ENCODE data around the gene ZNF260.

ZNF260 gene

DNA sequence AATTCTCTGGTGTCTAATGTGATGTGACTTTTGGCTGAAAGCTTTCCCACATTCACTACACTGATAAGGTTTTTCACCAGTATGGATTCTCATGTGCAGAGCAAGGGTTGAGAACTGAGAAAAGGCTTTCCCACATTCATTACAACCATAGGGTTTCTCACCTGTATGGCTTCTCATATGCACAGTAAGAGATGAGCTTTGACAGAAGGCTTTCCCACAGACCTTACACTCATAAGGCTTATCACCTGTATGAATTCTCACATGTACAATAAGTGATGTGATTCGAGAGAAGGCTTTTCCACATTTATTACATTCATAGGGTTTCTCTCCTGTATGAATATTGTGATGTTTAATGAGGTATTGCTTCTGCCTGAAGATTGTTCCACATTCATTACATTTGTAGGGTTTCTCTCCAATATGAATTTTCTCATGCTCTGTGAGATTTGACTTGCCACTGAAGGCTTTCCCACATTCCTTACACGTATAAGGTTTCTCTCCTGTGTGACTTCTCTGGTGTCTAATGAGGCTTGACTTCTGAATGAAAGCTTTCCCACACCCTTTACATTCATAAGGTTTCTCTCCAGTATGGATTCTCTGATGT lies 14.0 kb downstream of the ZNF260 start:
- TF ChIP-seq, protein P1, sequence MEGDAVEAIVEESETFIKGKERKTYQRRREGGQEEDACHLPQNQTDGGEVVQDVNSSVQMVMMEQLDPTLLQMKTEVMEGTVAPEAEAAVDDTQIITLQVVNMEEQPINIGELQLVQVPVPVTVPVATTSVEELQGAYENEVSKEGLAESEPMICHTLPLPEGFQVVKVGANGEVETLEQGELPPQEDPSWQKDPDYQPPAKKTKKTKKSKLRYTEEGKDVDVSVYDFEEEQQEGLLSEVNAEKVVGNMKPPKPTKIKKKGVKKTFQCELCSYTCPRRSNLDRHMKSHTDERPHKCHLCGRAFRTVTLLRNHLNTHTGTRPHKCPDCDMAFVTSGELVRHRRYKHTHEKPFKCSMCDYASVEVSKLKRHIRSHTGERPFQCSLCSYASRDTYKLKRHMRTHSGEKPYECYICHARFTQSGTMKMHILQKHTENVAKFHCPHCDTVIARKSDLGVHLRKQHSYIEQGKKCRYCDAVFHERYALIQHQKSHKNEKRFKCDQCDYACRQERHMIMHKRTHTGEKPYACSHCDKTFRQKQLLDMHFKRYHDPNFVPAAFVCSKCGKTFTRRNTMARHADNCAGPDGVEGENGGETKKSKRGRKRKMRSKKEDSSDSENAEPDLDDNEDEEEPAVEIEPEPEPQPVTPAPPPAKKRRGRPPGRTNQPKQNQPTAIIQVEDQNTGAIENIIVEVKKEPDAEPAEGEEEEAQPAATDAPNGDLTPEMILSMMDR (conservative IDR thresholded peaks at IDR 0.05; ENCODE audit: low read length) = no peak
- TF ChIP-seq EZH2phosphoT487 (IDR thresholded peaks at IDR 0.05; ENCODE audit: borderline replicate concordance) = no peak
- Histone ChIP-seq H3F3A (ENCODE audit: low read depth) (no peaks in the 10 kb centered on the region), H3K4me2 (ENCODE audit: low read depth, low read length, poor library complexity, severe bottlenecking) (no peak overlapping the region), H3K36me3 (ENCODE audit: insufficient read depth, low read length) (peaks cover 56% of the 10 kb centered on the region), H3K27me3 (ENCODE audit: insufficient read depth, low read length, poor library complexity, severe bottlenecking) (peaks cover 16% of the 10 kb centered on the region), H3K4me3 (ENCODE audit: low read length, poor library complexity, severe bottlenecking) (no peak overlapping the region), H2AFZ (ENCODE audit: low read length) (no peak overlapping the region), H4K20me1 (ENCODE audit: insufficient read depth, low read length, poor library complexity, severe bottlenecking) (no peaks in the 10 kb centered on the region), H3K9ac (ENCODE audit: low read depth, low read length, poor library complexity, severe bottlenecking) (no peak overlapping the region), H3K9me2 (replicated peaks; ENCODE audit: low read depth, low read length) (no peaks in the 10 kb centered on the region), H3K79me2 (ENCODE audit: insufficient read depth, low read length) (peaks cover 23% of the 10 kb centered on the region), H3K4me1 (ENCODE audit: insufficient read depth, low read length, poor library complexity, severe bottlenecking) (no peaks in the 10 kb centered on the region), H3K9me3 (ENCODE audit: insufficient read depth, low read depth, low read length) (peaks cover 62% of the 10 kb centered on the region)

DNA sequence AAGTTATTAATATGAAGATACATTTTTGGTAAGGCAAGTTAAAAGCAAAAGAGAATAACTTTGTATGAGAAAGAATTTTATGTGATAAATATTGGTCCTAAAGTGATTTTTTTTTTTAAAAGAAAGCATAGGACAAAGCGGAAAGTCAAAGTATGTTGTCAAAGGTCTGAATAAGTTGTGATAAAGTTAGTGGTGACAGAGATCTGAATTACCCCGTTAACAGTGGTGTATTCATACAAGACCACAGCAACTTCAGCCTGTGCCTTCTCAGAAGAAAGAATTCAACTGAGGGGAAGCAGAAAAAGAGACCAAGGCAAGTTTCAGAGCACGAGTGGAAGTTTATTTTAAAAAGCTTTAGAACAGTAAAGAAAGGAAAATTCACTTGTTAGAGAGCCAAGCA lies 19.7 kb downstream of the ZNF260 start:
- TF ChIP-seq, protein P1 (conservative IDR thresholded peaks at IDR 0.05; ENCODE audit: low read length) = no peak
- TF ChIP-seq EZH2phosphoT487 (IDR thresholded peaks at IDR 0.05; ENCODE audit: borderline replicate concordance) = no peak
- Histone ChIP-seq H3K4me2 (ENCODE audit: low read depth, low read length, poor library complexity, severe bottlenecking) (no peak overlapping the region), H3F3A (ENCODE audit: low read depth) (no peaks in the 10 kb centered on the region), H2AFZ (ENCODE audit: low read length) (no peak overlapping the region), H3K9me3 (ENCODE audit: insufficient read depth, low read depth, low read length) (peaks cover 27% of the 10 kb centered on the region), H3K9me2 (replicated peaks; ENCODE audit: low read depth, low read length) (no peaks in the 10 kb centered on the region), H3K79me2 (ENCODE audit: insufficient read depth, low read length) (no peaks in the 10 kb centered on the region), H3K9ac (ENCODE audit: low read depth, low read length, poor library complexity, severe bottlenecking) (no peak overlapping the region), H3K36me3 (ENCODE audit: insufficient read depth, low read length) (no peaks in the 10 kb centered on the region), H3K4me3 (ENCODE audit: low read length, poor library complexity, severe bottlenecking) (no peak overlapping the region), H3K27me3 (ENCODE audit: insufficient read depth, low read length, poor library complexity, severe bottlenecking) (no peaks in the 10 kb centered on the region), H4K20me1 (ENCODE audit: insufficient read depth, low read length, poor library complexity, severe bottlenecking) (no peaks in the 10 kb centered on the region), H3K4me1 (ENCODE audit: insufficient read depth, low read length, poor library complexity, severe bottlenecking) (no peaks in the 10 kb centered on the region)

DNA sequence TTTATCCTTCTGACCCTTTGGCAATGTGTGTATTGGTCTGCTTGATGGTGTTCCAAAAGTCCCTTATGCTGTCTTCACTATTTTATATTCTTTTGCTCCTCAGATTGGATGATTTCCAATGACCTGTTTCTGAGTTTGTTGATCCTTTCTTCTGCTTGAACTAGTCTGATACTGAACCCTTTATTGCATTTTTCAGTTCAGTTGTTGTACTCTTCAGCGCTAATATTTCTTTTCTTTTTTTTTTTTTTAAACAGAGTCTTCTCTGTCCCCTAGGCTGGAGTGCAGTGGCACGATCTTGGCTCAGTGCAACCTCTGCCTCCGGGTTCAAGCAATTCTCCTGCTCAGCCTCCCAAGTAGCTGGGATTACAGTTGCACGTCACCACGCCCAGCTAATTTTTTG lies 26.1 kb downstream of the ZNF260 start:
- TF ChIP-seq, protein P1 (conservative IDR thresholded peaks at IDR 0.05; ENCODE audit: low read length) = no peak
- TF ChIP-seq EZH2phosphoT487 (IDR thresholded peaks at IDR 0.05; ENCODE audit: borderline replicate concordance) = no peak
- H4K20me1 ChIP-seq (ENCODE audit: insufficient read depth, low read length, poor library complexity, severe bottlenecking) = no peaks in the 10 kb centered on the region
- H3K27me3 ChIP-seq (ENCODE audit: insufficient read depth, low read length, poor library complexity, severe bottlenecking) = no peaks in the 10 kb centered on the region
- peaks cover 21% of the 10 kb centered on the region for H3K9me3 ChIP-seq (ENCODE audit: insufficient read depth, low read depth, low read length)
- H3K9me2 ChIP-seq (replicated peaks; ENCODE audit: low read depth, low read length) = no peaks in the 10 kb centered on the region
- H3K4me1 ChIP-seq (ENCODE audit: insufficient read depth, low read length, poor library complexity, severe bottlenecking) = no peaks in the 10 kb centered on the region
- H3K79me2 ChIP-seq (ENCODE audit: insufficient read depth, low read length) = no peaks in the 10 kb centered on the region
- no peaks in the 10 kb centered on the region for H3F3A ChIP-seq (ENCODE audit: low read depth)
- H3K36me3 ChIP-seq (ENCODE audit: insufficient read depth, low read length) = no peaks in the 10 kb centered on the region
- H3K4me3 ChIP-seq (ENCODE audit: low read length, poor library complexity, severe bottlenecking) = no peak overlapping the region
- H3K9ac ChIP-seq (ENCODE audit: low read depth, low read length, poor library complexity, severe bottlenecking) = no peak overlapping the region
- H2AFZ ChIP-seq (ENCODE audit: low read length) = no peak overlapping the region
- H3K4me2 ChIP-seq (ENCODE audit: low read depth, low read length, poor library complexity, severe bottlenecking) = no peak overlapping the region

Measured in Loucy (cell line).